Measurements from ENCODE around the gene SMPD2. TPM values are rescaled to one million over a fixed set of nuclear protein-coding genes. Genes with fewer than 3 reads are reported as not detected.

SMPD2 gene
- total RNA-seq, 4 donors from 2014 or later = 3.9 to 7.7 (median 5.9) TPM

- H3K9me3 ChIP-seq = no peaks in the 10 kb centered on the region
- TF ChIP-seq POLR2A (IDR thresholded peaks at IDR 0.05) (no peak), CTCF (IDR thresholded peaks at IDR 0.05 in 4 of 5, conservative IDR thresholded peaks at IDR 0.05 in 1 of 5) (no peak)
- H3K27me3 ChIP-seq = no peaks in the 10 kb centered on the region
- H3K27ac ChIP-seq = peak overlapping the region; percentile 48 to 93 (median 71)
- intact Hi-C loops (cut with DNase I; ENCODE audit: low total_unique reads) = loop anchor here (1.0 to 10.0 kb wide), 6 partner anchors 27 to 479 kb away; partner anchors contain the start of genes CD164, CEP57L1, PPIL6 and SMPD2
- DNase-seq (no peak), ATAC-seq (peak; percentile 8)
- H3K4me1 ChIP-seq = peaks cover 33 to 40% of the 10 kb centered on the region in 2 donors
- peak overlapping the region; percentile 50 to 88 (median 52) for H3K4me3 ChIP-seq
- peaks cover 0 to 15% of the 10 kb centered on the region in 2 donors for H3K36me3 ChIP-seq
- in situ Hi-C loops (cut with MboI; ENCODE audit: low sequenced_read_pairs in 4 of 4) = loop anchor here in 2 of 4 donors (10.0 kb wide), 2 partner anchors 49 to 211 kb away; partner anchors contain the start of genes AK9 (in 2 of the 2) and FIG4 (in 2 of the 2)
Measured at GRCh38 chr6:109483735-109484057, 43.2 kb downstream of the SMPD2 start.

- H3K4me1 ChIP-seq = peaks cover 29 to 36% of the 10 kb centered on the region in 2 donors
- no peak for ATAC-seq
- in situ Hi-C loops (cut with MboI; ENCODE audit: low sequenced_read_pairs in 4 of 4) = loop anchor here in 2 of 4 donors (10.0 kb wide), 2 partner anchors 49 to 211 kb away; partner anchors contain the start of genes AK9 (in 2 of the 2) and FIG4 (in 2 of the 2)
- TF ChIP-seq CTCF (IDR thresholded peaks at IDR 0.05 in 4 of 5, conservative IDR thresholded peaks at IDR 0.05 in 1 of 5) (no peak), POLR2A (IDR thresholded peaks at IDR 0.05) (no peak)
- intact Hi-C loops (cut with DNase I; ENCODE audit: low total_unique reads) = loop anchor here (5.0 to 10.0 kb wide), 2 partner anchors 387 to 479 kb away; partner anchors contain the start of gene CEP57L1
- H3K4me3 ChIP-seq = peak overlapping the region in 2 of 4 donors; percentile 54 to 88
- no peaks in the 10 kb centered on the region for H3K9me3 ChIP-seq
- H3K27ac ChIP-seq = peak overlapping the region; percentile 48 to 93 (median 71)
- H3K27me3 ChIP-seq = no peaks in the 10 kb centered on the region
- no peak for DNase-seq
- H3K36me3 ChIP-seq = peaks cover 0 to 15% of the 10 kb centered on the region in 2 donors
Measured at GRCh38 chr6:109484122-109484521, 43.6 kb downstream of the SMPD2 start.

GRCh38 chr6:109485266-109485935 lies 44.9 kb downstream of the SMPD2 start:
- DNase-seq = no peak
- no peaks in the 10 kb centered on the region for H3K9me3 ChIP-seq
- no peak for ATAC-seq
- intact Hi-C loops (cut with DNase I; ENCODE audit: low total_unique reads) = loop anchor here (10.0 kb wide), 1 partner anchor 481 kb away; no protein-coding TSS in a partner anchor
- no peak for TF ChIP-seq CTCF (IDR thresholded peaks at IDR 0.05 in 4 of 5, conservative IDR thresholded peaks at IDR 0.05 in 1 of 5)
- TF ChIP-seq POLR2A (IDR thresholded peaks at IDR 0.05) = no peak
- no peak overlapping the region for H3K4me3 ChIP-seq
- H3K27ac ChIP-seq = no peak overlapping the region
- in situ Hi-C loops (cut with MboI; ENCODE audit: low sequenced_read_pairs in 4 of 4) = loop anchor here in 2 of 4 donors (10.0 kb wide), 2 partner anchors 51 to 209 kb away; partner anchors contain the start of genes AK9 (in 2 of the 2) and FIG4 (in 2 of the 2)
- no peaks in the 10 kb centered on the region for H3K27me3 ChIP-seq
- peaks cover 0 to 13% of the 10 kb centered on the region in 2 donors for H3K36me3 ChIP-seq
- H3K4me1 ChIP-seq = peaks cover 18 to 25% of the 10 kb centered on the region in 2 donors

GRCh38 chr6:109486068-109486467 lies 45.5 kb downstream of the SMPD2 start:
- Histone ChIP-seq H3K9me3 (no peaks in the 10 kb centered on the region), H3K4me1 (peaks cover 12 to 18% of the 10 kb centered on the region in 2 donors), H3K27me3 (no peaks in the 10 kb centered on the region), H3K4me3 (no peak overlapping the region), H3K27ac (no peak overlapping the region), H3K36me3 (peaks cover 0 to 6% of the 10 kb centered on the region in 2 donors)
- in situ Hi-C loops (cut with MboI; ENCODE audit: low sequenced_read_pairs in 4 of 4) (loop anchor here in 2 of 4 donors (10.0 kb wide), 2 partner anchors 51 to 209 kb away; partner anchors contain the start of genes AK9 (in 2 of the 2) and FIG4 (in 2 of the 2)), intact Hi-C loops (cut with DNase I; ENCODE audit: low total_unique reads) (loop anchor here (10.0 kb wide), 1 partner anchor 481 kb away; no protein-coding TSS in a partner anchor)
- ATAC-seq (no peak), DNase-seq (no peak)
- TF ChIP-seq CTCF (IDR thresholded peaks at IDR 0.05 in 4 of 5, conservative IDR thresholded peaks at IDR 0.05 in 1 of 5) (no peak), POLR2A (IDR thresholded peaks at IDR 0.05) (no peak)

Data from gastrocnemius medialis (tissue), 4 donors.